CD4-positive, CD25-positive, alpha-beta regulatory T cell (primary cell): ENCODE data around the gene GRAMD4. TPM values are rescaled to one million over a fixed set of nuclear protein-coding genes. Genes with fewer than 3 reads are reported as not detected.

Experiments used
- ATAC-seq, 2 donors: fragments of 150-1000 bp; cut with Tn5 transposase; one replicate each; pipeline ENCODE4 v1.10.0; 2021; ENCODE audit warnings: low read depth in 2 of 2, moderate number of reproducible peaks in 2 of 2, moderate library complexity in 1 of 2
- DNase-seq, 3 donors: peaks; one replicate each; pipeline versions ENCODE4 v3.0.0 to v3.0.0-alpha.2; 2012 to 2022; ENCODE audit warnings: mixed read lengths in 1 of 3
- H3K27ac ChIP-seq: one replicate; pipeline ENCODE4 v1.7.0; 2013; ENCODE audit warnings: mild to moderate bottlenecking, low read length; ENCODE audit not compliant: insufficient read depth, poor library complexity, severe bottlenecking
- H3K27me3 ChIP-seq: one replicate; pipeline ENCODE4 v1.7.0; 2013; ENCODE audit warnings: low read length; ENCODE audit not compliant: control insufficient read depth, insufficient read depth
- H3K36me3 ChIP-seq: one replicate; pipeline ENCODE4 v1.7.0; 2013; ENCODE audit warnings: mild to moderate bottlenecking, low read length, moderate library complexity; ENCODE audit not compliant: control insufficient read depth, insufficient read depth
- H3K4me1 ChIP-seq: 2 replicates; pipeline ENCODE4 v1.7.0; 2013; ENCODE audit warnings: mild to moderate bottlenecking, low read length; ENCODE audit not compliant: insufficient read depth, control insufficient read depth, poor library complexity, severe bottlenecking
- H3K4me3 ChIP-seq: one replicate; pipeline ENCODE4 v1.7.0; 2013; ENCODE audit warnings: low read depth, mild to moderate bottlenecking, low read length, moderate library complexity
- H3K9me3 ChIP-seq, 2 experiments: 1 replicate in 1 of 2; 2 replicates in 1 of 2; pipeline ENCODE4 v1.7.0; 2013; ENCODE audit warnings: low read length in 2 of 2, mild to moderate bottlenecking in 1 of 2, moderate library complexity in 1 of 2; ENCODE audit not compliant: control insufficient read depth in 2 of 2
- H3K27ac Mint-ChIP-seq, 3 donors: one replicate each; pipeline ENCODE4 v1.8.0; 2020 to 2022; ENCODE audit warnings: mild to moderate bottlenecking in 3 of 3, mixed read lengths in 3 of 3, moderate library complexity in 2 of 3
- H3K27me3 Mint-ChIP-seq: one replicate; pipeline ENCODE4 v1.8.0; 2022; ENCODE audit warnings: mild to moderate bottlenecking, mixed read lengths
- H3K36me3 Mint-ChIP-seq: one replicate; pipeline ENCODE4 v1.8.0; 2020; ENCODE audit warnings: mixed read lengths
- H3K4me1 Mint-ChIP-seq, 4 donors: one replicate each; pipeline ENCODE4 v1.8.0; 2020 to 2022; ENCODE audit warnings: mixed read lengths in 4 of 4, mild to moderate bottlenecking in 1 of 4
- H3K4me3 Mint-ChIP-seq, 4 donors: one replicate each; pipeline ENCODE4 v1.8.0; 2020 to 2022; ENCODE audit warnings: mild to moderate bottlenecking in 4 of 4, mixed read lengths in 4 of 4, moderate library complexity in 3 of 4
- H3K9me3 Mint-ChIP-seq, 7 donors: one replicate each; pipeline ENCODE4 v1.8.0; 2020 to 2022; ENCODE audit warnings: mixed read lengths in 7 of 7, mild to moderate bottlenecking in 3 of 7, moderate library complexity in 2 of 7
- polyA plus RNA-seq, 4 donors: library from polyadenylated mRNA; unstranded; fragments of 300-500 nt; fragmentation: Illumina TruSeq; gene quantifications; one replicate each; pipeline ENCODE4 v1.2.3, GENCODE V29; 2021
- total RNA-seq: library from RNA; stranded (reverse); gene quantifications from one replicate; pipeline ENCODE4 v1.2.3, GENCODE V29; 2022

Gene GRAMD4
- total and polyA plus RNA-seq, 5 donors from 2014 or later = 7.0 to 43.6 (median 7.5) TPM

DNA sequence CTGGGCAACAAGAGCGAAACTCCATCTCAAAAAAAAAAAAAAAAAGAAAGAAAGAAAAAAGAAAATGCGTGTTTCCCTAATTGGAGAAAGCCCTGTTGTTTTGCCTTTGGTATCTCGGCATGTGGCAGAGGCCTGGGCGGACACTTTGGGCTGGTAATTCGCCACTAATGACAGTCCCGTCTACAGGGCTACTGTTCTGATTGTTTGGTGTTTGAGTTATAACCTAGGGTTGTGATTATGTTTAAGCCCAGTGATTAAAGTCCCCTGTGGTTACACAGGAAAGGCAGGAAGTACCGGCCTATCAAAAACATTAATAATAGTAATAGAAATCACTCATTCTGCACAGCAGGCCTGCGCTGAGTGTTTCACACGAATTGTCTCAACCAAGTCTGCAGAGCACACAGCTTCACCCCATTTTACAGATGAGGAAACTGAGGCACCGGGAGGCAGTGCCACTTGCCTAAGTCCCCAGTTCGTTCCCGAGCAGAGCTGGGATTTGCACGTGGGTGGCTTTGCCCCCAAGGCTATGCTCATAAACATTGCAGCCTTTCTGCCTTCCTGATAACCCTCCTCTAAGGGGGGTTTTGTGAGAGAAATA, 39.1 kb upstream of the GRAMD4 start:
- Mint-ChIP-seq H3K27ac (peak overlapping the region; percentile 14 to 59 (median 52)), H3K9me3 (peaks cover 0 to 1% (median 0%) of the 10 kb centered on the region in 7 donors), H3K27me3 (no peaks in the 10 kb centered on the region), H3K36me3 (no peaks in the 10 kb centered on the region), H3K4me1 (peaks cover 0 to 50% (median 22%) of the 10 kb centered on the region in 4 donors), H3K4me3 (peak overlapping the region in 2 of 4 donors; percentile 10 to 75)
- H3K9me3 ChIP-seq = no peaks in the 10 kb centered on the region
- ATAC-seq (no peak), DNase-seq (no peak)
- H3K4me1 ChIP-seq = peaks cover 26% of the 10 kb centered on the region
- H3K27ac ChIP-seq = no peak overlapping the region
- no peaks in the 10 kb centered on the region for H3K36me3 ChIP-seq
- no peaks in the 10 kb centered on the region for H3K27me3 ChIP-seq
- no peak overlapping the region for H3K4me3 ChIP-seq

DNA sequence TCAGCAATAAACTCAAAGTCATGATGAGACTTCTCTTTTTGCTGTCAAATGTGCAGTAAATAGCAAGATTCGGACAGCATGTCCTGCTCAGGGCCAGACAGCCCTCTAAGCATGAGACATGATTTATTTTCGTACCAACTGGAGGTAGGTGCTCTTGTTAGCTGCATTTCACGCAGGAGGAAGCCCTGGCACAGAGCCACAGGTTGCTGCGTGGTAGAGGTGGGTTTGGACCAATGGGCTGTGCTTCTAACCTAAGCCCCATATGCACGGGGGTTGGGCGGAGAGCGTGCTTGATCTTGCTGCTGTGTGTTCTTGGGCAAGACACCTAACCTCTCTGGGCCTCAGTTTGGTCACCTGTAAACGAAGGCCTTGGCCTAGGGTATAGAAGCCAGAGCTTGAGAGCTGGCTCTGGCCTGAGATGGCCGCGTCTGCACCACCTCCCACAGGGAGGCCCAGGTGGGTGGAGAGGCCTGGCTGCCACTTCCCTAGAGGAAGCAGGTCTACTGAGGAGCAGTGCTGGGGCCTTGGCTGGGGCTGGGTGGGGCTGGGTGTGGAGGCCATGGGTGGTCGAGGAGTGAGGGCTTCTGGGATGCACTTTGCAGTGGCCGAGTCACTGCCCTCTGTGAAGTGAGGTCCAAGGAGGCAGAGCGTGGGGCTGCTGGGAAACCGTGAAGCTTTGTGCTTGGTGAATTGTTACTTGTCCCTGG, 38.5 kb upstream of the GRAMD4 start:
- DNase-seq = no peak
- Mint-ChIP-seq H3K27ac (peak overlapping the region in 2 of 3 donors; percentile 52 to 59), H3K4me3 (peak overlapping the region in 2 of 4 donors; percentile 10 to 75), H3K27me3 (no peaks in the 10 kb centered on the region), H3K9me3 (peaks cover 0 to 1% (median 0%) of the 10 kb centered on the region in 7 donors), H3K4me1 (peaks cover 0 to 50% (median 22%) of the 10 kb centered on the region in 4 donors), H3K36me3 (no peaks in the 10 kb centered on the region)
- H3K27ac ChIP-seq = no peak overlapping the region
- H3K9me3 ChIP-seq = no peaks in the 10 kb centered on the region
- no peak for ATAC-seq
- H3K4me3 ChIP-seq = no peak overlapping the region
- no peaks in the 10 kb centered on the region for H3K36me3 ChIP-seq
- H3K4me1 ChIP-seq = peaks cover 20% of the 10 kb centered on the region
- H3K27me3 ChIP-seq = no peaks in the 10 kb centered on the region

DNA sequence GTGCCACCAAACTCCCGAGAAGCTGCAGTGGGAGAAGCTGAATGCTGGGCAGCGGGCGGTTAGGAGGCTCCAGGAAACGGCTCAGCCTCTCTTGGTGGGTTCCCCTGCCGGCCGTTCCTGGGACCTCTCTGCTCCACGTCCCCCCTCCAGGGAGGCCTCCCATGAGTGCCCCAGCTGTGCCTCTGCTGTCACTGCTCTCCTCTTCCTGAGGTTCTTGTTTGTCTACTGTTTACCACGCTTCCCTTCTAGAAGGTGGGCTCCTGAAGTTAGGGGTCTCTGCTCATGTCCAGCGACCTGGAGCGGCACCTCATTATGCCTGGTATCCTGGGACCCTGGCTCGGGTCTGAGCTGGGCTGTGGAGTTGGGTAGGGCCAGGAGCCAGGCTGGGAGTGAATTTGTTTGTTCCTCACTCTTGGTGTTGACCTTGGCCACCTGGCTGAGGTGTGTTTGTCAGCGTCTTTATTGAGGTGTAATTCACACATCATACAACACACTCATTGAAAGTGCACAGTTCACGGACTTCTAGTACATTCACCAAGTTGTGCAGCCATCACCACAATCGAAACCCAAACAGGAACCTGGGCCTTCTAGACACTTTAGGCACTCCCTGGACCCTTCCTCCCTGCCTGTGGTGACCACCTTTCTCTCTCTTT, 37.8 kb upstream of the GRAMD4 start:
- Mint-ChIP-seq H3K27ac (peak overlapping the region in 1 of 3 donors; percentile 51), H3K9me3 (peaks cover 0 to 1% (median 0%) of the 10 kb centered on the region in 7 donors), H3K4me1 (peaks cover 0 to 58% (median 28%) of the 10 kb centered on the region in 4 donors), H3K27me3 (no peaks in the 10 kb centered on the region), H3K36me3 (no peaks in the 10 kb centered on the region), H3K4me3 (peak overlapping the region in 2 of 4 donors; percentile 47 to 75)
- ATAC-seq (no peak), DNase-seq (no peak)
- peaks cover 26% of the 10 kb centered on the region for H3K4me1 ChIP-seq
- H3K9me3 ChIP-seq = no peaks in the 10 kb centered on the region
- H3K27ac ChIP-seq = no peak overlapping the region
- no peaks in the 10 kb centered on the region for H3K27me3 ChIP-seq
- no peaks in the 10 kb centered on the region for H3K36me3 ChIP-seq
- no peak overlapping the region for H3K4me3 ChIP-seq

- Mint-ChIP-seq H3K4me3 (peak overlapping the region in 2 of 4 donors; percentile 23 to 75), H3K9me3 (no peaks in the 10 kb centered on the region), H3K36me3 (no peaks in the 10 kb centered on the region), H3K4me1 (peaks cover 0 to 56% (median 32%) of the 10 kb centered on the region in 4 donors), H3K27ac (no peak overlapping the region), H3K27me3 (no peaks in the 10 kb centered on the region)
- ATAC-seq (no peak), DNase-seq (no peak)
- no peaks in the 10 kb centered on the region for H3K27me3 ChIP-seq
- no peaks in the 10 kb centered on the region for H3K36me3 ChIP-seq
- no peaks in the 10 kb centered on the region for H3K9me3 ChIP-seq
- H3K4me1 ChIP-seq = peaks cover 27% of the 10 kb centered on the region
- H3K4me3 ChIP-seq = no peak overlapping the region
- H3K27ac ChIP-seq = no peak overlapping the region
Measured at GRCh38 chr22:46583571-46583970, 36.6 kb upstream of the GRAMD4 start.

GRCh38 chr22:46584081-46584921, 35.9 kb upstream of the GRAMD4 start:
- no peaks in the 10 kb centered on the region for H3K9me3 ChIP-seq
- ATAC-seq (no peak), DNase-seq (no peak)
- no peaks in the 10 kb centered on the region for H3K27me3 Mint-ChIP-seq
- peak overlapping the region in 1 of 4 donors; percentile 51 for H3K4me3 Mint-ChIP-seq
- no peaks in the 10 kb centered on the region for H3K36me3 Mint-ChIP-seq
- peaks cover 24% of the 10 kb centered on the region for H3K4me1 ChIP-seq
- H3K9me3 Mint-ChIP-seq = no peaks in the 10 kb centered on the region
- H3K27ac Mint-ChIP-seq = no peak overlapping the region
- no peak overlapping the region for H3K4me3 ChIP-seq
- no peaks in the 10 kb centered on the region for H3K27me3 ChIP-seq
- H3K27ac ChIP-seq = no peak overlapping the region
- H3K36me3 ChIP-seq = no peaks in the 10 kb centered on the region
- peaks cover 0 to 52% (median 31%) of the 10 kb centered on the region in 4 donors for H3K4me1 Mint-ChIP-seq

- Histone ChIP-seq H3K4me3 (no peak overlapping the region), H3K4me1 (peaks cover 22% of the 10 kb centered on the region), H3K27ac (no peak overlapping the region), H3K9me3 (no peaks in the 10 kb centered on the region), H3K36me3 (no peaks in the 10 kb centered on the region), H3K27me3 (no peaks in the 10 kb centered on the region)
- DNase-seq (no peak), ATAC-seq (no peak)
- peak overlapping the region in 1 of 3 donors; percentile 44 for H3K27ac Mint-ChIP-seq
- H3K36me3 Mint-ChIP-seq = no peaks in the 10 kb centered on the region
- no peaks in the 10 kb centered on the region for H3K27me3 Mint-ChIP-seq
- no peaks in the 10 kb centered on the region for H3K9me3 Mint-ChIP-seq
- H3K4me3 Mint-ChIP-seq = peak overlapping the region in 1 of 4 donors; percentile 49
- H3K4me1 Mint-ChIP-seq = peaks cover 0 to 43% (median 26%) of the 10 kb centered on the region in 4 donors
Measured at GRCh38 chr22:46585340-46586122, 34.7 kb upstream of the GRAMD4 start.

DNA sequence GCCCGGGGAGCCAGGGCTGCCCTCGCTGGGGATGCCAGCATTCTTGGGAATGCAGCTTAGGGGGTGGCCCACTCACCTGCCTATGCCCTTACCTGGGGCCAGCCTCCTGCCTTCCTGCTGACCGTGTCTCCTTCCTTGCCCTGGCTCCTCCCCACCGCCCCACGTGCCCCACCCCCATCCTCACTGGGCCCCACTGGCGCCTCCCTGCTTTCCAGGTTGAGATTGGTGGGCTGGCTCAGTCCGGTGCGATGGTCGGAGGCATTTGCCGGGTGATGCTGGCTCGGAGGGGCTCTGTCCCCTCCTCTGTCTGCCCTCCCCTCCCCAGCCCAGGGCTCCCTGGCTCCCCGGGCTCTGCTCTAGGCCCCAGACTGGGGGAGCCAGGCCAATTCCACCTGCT, 34.1 kb upstream of the GRAMD4 start:
- Mint-ChIP-seq H3K9me3 (no peaks in the 10 kb centered on the region), H3K27ac (no peak overlapping the region), H3K4me3 (no peak overlapping the region), H3K27me3 (no peaks in the 10 kb centered on the region), H3K36me3 (no peaks in the 10 kb centered on the region), H3K4me1 (peaks cover 0 to 43% (median 24%) of the 10 kb centered on the region in 4 donors)
- Histone ChIP-seq H3K4me3 (no peak overlapping the region), H3K27ac (no peak overlapping the region), H3K4me1 (peaks cover 22% of the 10 kb centered on the region), H3K36me3 (no peaks in the 10 kb centered on the region), H3K9me3 (no peaks in the 10 kb centered on the region), H3K27me3 (no peaks in the 10 kb centered on the region)
- ATAC-seq (no peak), DNase-seq (no peak)
